ENCODE data around the gene C6orf62.
"Not testable (repeated sequence)": the region's sequence is repeated elsewhere in the genome, so short reads cannot be mapped to it uniquely, and the experiment has no call there.

C6orf62 gene

GRCh38 chr6:24673625-24674024 is 45.3 kb downstream of the C6orf62 start:
- DNase-seq (ENCODE audit: low read depth, low spot score): no peak
- H3K4me3 ChIP-seq (ENCODE audit: low read depth, low read length): no peak overlapping the region
- no peak for TF ChIP-seq CTCF (IDR thresholded peaks at IDR 0.05; ENCODE audit: low read depth, low read length)
- in situ Hi-C loops (cut with HindIII; ENCODE audit: low sequenced_read_pairs): no loop called here

GRCh38 chr6:24672620-24673182 is 46.3 kb downstream of the C6orf62 start:
- H3K4me3 ChIP-seq (ENCODE audit: low read depth, low read length): no peak overlapping the region
- TF ChIP-seq CTCF (IDR thresholded peaks at IDR 0.05; ENCODE audit: low read depth, low read length): no peak
- in situ Hi-C loops (cut with HindIII; ENCODE audit: low sequenced_read_pairs): no loop called here
- no peak for DNase-seq (ENCODE audit: low read depth, low spot score)

GRCh38 chr6:24671077-24671476 is 47.9 kb downstream of the C6orf62 start:
- H3K4me3 ChIP-seq (ENCODE audit: low read depth, low read length); in situ Hi-C loops (cut with HindIII; ENCODE audit: low sequenced_read_pairs); DNase-seq (ENCODE audit: low read depth, low spot score): not testable (repeated sequence)

- DNase-seq (ENCODE audit: low read depth, low spot score); in situ Hi-C loops (cut with HindIII; ENCODE audit: low sequenced_read_pairs); H3K4me3 ChIP-seq (ENCODE audit: low read depth, low read length): not testable (repeated sequence)
Measured at GRCh38 chr6:24670492-24670891, 48.5 kb downstream of the C6orf62 start.

GRCh38 chr6:24668997-24669361 is 50.0 kb downstream of the C6orf62 start:
- in situ Hi-C loops (cut with HindIII; ENCODE audit: low sequenced_read_pairs): no loop called here
- no peak for DNase-seq (ENCODE audit: low read depth, low spot score)
- no peak overlapping the region for H3K4me3 ChIP-seq (ENCODE audit: low read depth, low read length)
- no peak for TF ChIP-seq CTCF (IDR thresholded peaks at IDR 0.05; ENCODE audit: low read depth, low read length)

GRCh38 chr6:24668066-24668996 is 50.6 kb downstream of the C6orf62 start:
- in situ Hi-C loops (cut with HindIII; ENCODE audit: low sequenced_read_pairs); H3K4me3 ChIP-seq (ENCODE audit: low read depth, low read length); DNase-seq (ENCODE audit: low read depth, low spot score): not testable (repeated sequence)

- TF ChIP-seq CTCF (IDR thresholded peaks at IDR 0.05; ENCODE audit: low read depth, low read length): no peak
- in situ Hi-C loops (cut with HindIII; ENCODE audit: low sequenced_read_pairs): no loop called here
- DNase-seq (ENCODE audit: low read depth, low spot score): no peak
- peak overlapping the region; percentile 96 for H3K4me3 ChIP-seq (ENCODE audit: low read depth, low read length)
Measured at GRCh38 chr6:24667378-24667803, 51.6 kb downstream of the C6orf62 start.

- peak; percentile 96 for DNase-seq (ENCODE audit: low read depth, low spot score)
- peak within 1 kb of the TSS; percentile 96 for H3K4me3 ChIP-seq (ENCODE audit: low read depth, low read length)
- TF ChIP-seq CTCF (IDR thresholded peaks at IDR 0.05; ENCODE audit: low read depth, low read length): peak; percentile 52
- in situ Hi-C loops (cut with HindIII; ENCODE audit: low sequenced_read_pairs): no loop called here
Measured at GRCh38 chr6:24666641-24667377, 52.1 kb downstream of the C6orf62 start, which contains the start of the genes ACOT13 and TDP2. Gene ACOT13, plus strand, starts transcription at chr6:24667077. Its CDS starts 187 bp downstream, at chr6:24667264. Gene TDP2, minus strand, starts transcription at chr6:24666899. Its CDS starts 37 bp downstream, at chr6:24666862.

Measured in astrocyte of the spinal cord (primary cell).